HG02973 (cell line): ENCODE results near the gene MACF1.
A peak's percentile ranks its signal among the peaks of the same experiment; 100 is the strongest.

Experiments used
- ATAC-seq: cut with Tn5 transposase; IDR thresholded peaks from one replicate; pipeline ENCODE4 v1.9.1; 2021; ENCODE audit warnings: moderate library complexity; ENCODE audit not compliant: unreplicated experiment

The MACF1 gene

GRCh38 chr1:39391691-39392679 lies 187.5 kb downstream of the MACF1 start:
- no peak for ATAC-seq

GRCh38 chr1:39392851-39393573 lies 188.5 kb downstream of the MACF1 start:
- no peak for ATAC-seq

GRCh38 chr1:39393645-39394044 lies 189.2 kb downstream of the MACF1 start:
- no peak for ATAC-seq

GRCh38 chr1:39394059-39394458 lies 189.6 kb downstream of the MACF1 start:
- ATAC-seq, result no peak

- ATAC-seq, result no peak
Observed at GRCh38 chr1:39394598-39394997, 190.1 kb downstream of the MACF1 start.

GRCh38 chr1:39395357-39395831 lies 190.9 kb downstream of the MACF1 start:
- no peak for ATAC-seq

GRCh38 chr1:39396671-39397070 lies 192.2 kb downstream of the MACF1 start:
- ATAC-seq, result no peak

- ATAC-seq, result no peak
Observed at GRCh38 chr1:39397487-39397886, 193.0 kb downstream of the MACF1 start.

GRCh38 chr1:39398278-39399021 lies 194.0 kb downstream of the MACF1 start:
- no peak for ATAC-seq

- no peak for ATAC-seq
Observed at GRCh38 chr1:39401106-39401505, 196.6 kb downstream of the MACF1 start.

GRCh38 chr1:39404876-39405275 lies 200.4 kb downstream of the MACF1 start:
- ATAC-seq, result no peak

GRCh38 chr1:39405358-39405757 lies 200.9 kb downstream of the MACF1 start:
- no peak for ATAC-seq

GRCh38 chr1:39406533-39407450 lies 202.3 kb downstream of the MACF1 start:
- ATAC-seq, result no peak

GRCh38 chr1:39407510-39407895 lies 203.0 kb downstream of the MACF1 start:
- ATAC-seq, result no peak

GRCh38 chr1:39407896-39408640 lies 203.6 kb downstream of the MACF1 start:
- ATAC-seq, result no peak

GRCh38 chr1:39408641-39409054 lies 204.2 kb downstream of the MACF1 start:
- peak; percentile 64 for ATAC-seq

GRCh38 chr1:39409055-39409816 lies 204.7 kb downstream of the MACF1 start:
- ATAC-seq, result no peak

GRCh38 chr1:39410915-39411436 lies 206.5 kb downstream of the MACF1 start:
- ATAC-seq, result no peak
